GM12878 (cell line): ENCODE results near the gene PTPN18. TPM values are rescaled to one million over a fixed set of nuclear protein-coding genes. Genes with fewer than 3 reads are reported as not detected.

ENCODE experiments used
- CBX3 ChIP-seq: fragments of 200-600 bp; sonication (generic); IDR thresholded peaks from 2 replicates; pipeline ENCODE4 v1.6.1; 2016; ENCODE audit warnings: low read depth, borderline replicate concordance
- CREB1 ChIP-seq: IDR thresholded peaks from 2 replicates; pipeline ENCODE4 v1.6.1; 2012; ENCODE audit warnings: low read depth, mild to moderate bottlenecking, inconsistent platforms
- EED ChIP-seq: sonication (generic); IDR thresholded peaks from 2 replicates; pipeline ENCODE4 v1.6.1; 2016; ENCODE audit warnings: antibody characterized with exemption, low read depth
- EP300 ChIP-seq, 2 experiments: fragments of 150-350 bp in 1 of 2; IDR thresholded peaks; 2 replicates each; pipeline ENCODE4 v1.6.1; 2011 to 2012; ENCODE audit warnings: low read depth in 2 of 2, low read length in 2 of 2, borderline replicate concordance in 1 of 2, improper control_type of control experiment in 1 of 2, inconsistent platforms in 1 of 2; ENCODE audit not compliant: control insufficient read depth in 1 of 2
- FOS ChIP-seq: IDR thresholded peaks from 3 replicates; pipeline ENCODE4 v1.6.1; 2011; ENCODE audit warnings: borderline replicate concordance; ENCODE audit not compliant: insufficient read length; ENCODE audit errors: extremely low read depth
- FOXM1 ChIP-seq: IDR thresholded peaks from 2 replicates; pipeline ENCODE4 v1.6.1; 2012; ENCODE audit warnings: low read depth, mild to moderate bottlenecking, inconsistent platforms, low read length, moderate library complexity
- IKZF1 ChIP-seq: fragments of 450-650 bp; conservative IDR thresholded peaks from 2 replicates; pipeline ENCODE4 v1.6.1; 2017; ENCODE audit warnings: antibody characterized with exemption, mild to moderate bottlenecking
- MTA2 ChIP-seq: fragments of 450-650 bp; IDR thresholded peaks from 2 replicates; pipeline ENCODE4 v1.6.1; 2016; ENCODE audit warnings: low read depth, mild to moderate bottlenecking, moderate library complexity
- MYB ChIP-seq: fragments of 150-350 bp; IDR thresholded peaks from 2 replicates; pipeline ENCODE4 v1.6.1; 2014; ENCODE audit warnings: mild to moderate bottlenecking, low read depth, low read length, borderline replicate concordance
- NBN ChIP-seq: fragments of 450-650 bp; IDR thresholded peaks from 2 replicates; pipeline ENCODE4 v1.6.1; 2016
- NR2F1 ChIP-seq: fragments of 450-650 bp; conservative IDR thresholded peaks from 2 replicates; pipeline ENCODE4 v1.6.1; 2017; ENCODE audit warnings: mild to moderate bottlenecking
- POLR2A ChIP-seq: IDR thresholded peaks from 2 replicates; pipeline ENCODE4 v1.6.1; 2011; ENCODE audit warnings: low read depth, mild to moderate bottlenecking, low read length
- RUNX3 ChIP-seq: IDR thresholded peaks from 2 replicates; pipeline ENCODE4 v1.6.1; 2012; ENCODE audit warnings: low read length, inconsistent platforms
- SMAD1 ChIP-seq: fragments of 450-650 bp; IDR thresholded peaks from 2 replicates; pipeline ENCODE4 v1.6.1; 2018; ENCODE audit warnings: mild to moderate bottlenecking, low read depth; ENCODE audit not compliant: partially characterized antibody
- TBL1XR1 ChIP-seq: IDR thresholded peaks from 2 replicates; pipeline ENCODE4 v1.6.1; 2012; ENCODE audit warnings: low read depth, low read length, improper control_type of control experiment
- WRNIP1 ChIP-seq: IDR thresholded peaks from 2 replicates; pipeline ENCODE4 v1.6.1; 2011; ENCODE audit warnings: low read depth, low read length, improper control_type of control experiment, borderline replicate concordance
- YBX1 ChIP-seq: fragments of 450-650 bp; IDR thresholded peaks from 2 replicates; pipeline ENCODE4 v1.6.1; 2016; ENCODE audit warnings: antibody characterized with exemption
- ZNF24 ChIP-seq: fragments of 450-650 bp; IDR thresholded peaks from 2 replicates; pipeline ENCODE4 v1.6.1; 2017; ENCODE audit warnings: antibody characterized with exemption, mild to moderate bottlenecking
- ZNF622 ChIP-seq: fragments of 450-650 bp; IDR thresholded peaks from 2 replicates; pipeline ENCODE4 v1.6.1; 2017; ENCODE audit warnings: mild to moderate bottlenecking, inconsistent platforms
- polyA plus RNA-seq, 11 experiments: library from polyadenylated mRNA; depleted of rRNA in 4 of 11; unstranded in 6 of 11; stranded (reverse) in 5 of 11; fragments of >200 nt; fragmentation: Nextera tagmentation in 4 of 11; fragmentation: Illumina TruSeq in 1 of 11; extraction: Ambion mirVana in 4 of 11; extraction: Trizol in 1 of 11; gene quantifications; 1 replicate in 1 of 11; 2 replicates in 10 of 11; pipeline versions ENCODE4 v1.2.1 to v1.2.3, GENCODE V29; 2011 to 2016; ENCODE audit warnings: inconsistent platforms in 2 of 11, missing spikeins in 2 of 11, low read depth in 1 of 11
- total RNA-seq, 4 experiments: library from RNA; depleted of rRNA in 3 of 4; stranded (reverse); fragments of >200 nt in 3 of 4; fragmentation: Illumina TruSeq in 1 of 4; extraction: Trizol in 1 of 4; gene quantifications; 2 replicates each; pipeline versions ENCODE4 v1.2.1 to v1.2.3, GENCODE V29; 2013 to 2021
- TF ChIP-seq, protein P1 (sequence below): fragments of 450-650 bp; IDR thresholded peaks from 2 replicates; pipeline ENCODE4 v1.6.1; 2018; ENCODE audit warnings: borderline replicate concordance, mild to moderate bottlenecking; ENCODE audit not compliant: partially characterized antibody
- TF ChIP-seq, protein P2 (sequence below): fragments of 450-650 bp; formaldehyde crosslinking; IDR thresholded peaks from 2 replicates; pipeline ENCODE4 v1.4.0; 2022; ENCODE audit warnings: mild to moderate bottlenecking, moderate library complexity
- TF ChIP-seq, protein P3 (sequence below): fragments of 450-650 bp; IDR thresholded peaks from 2 replicates; pipeline ENCODE4 v1.6.1; 2014; ENCODE audit warnings: mild to moderate bottlenecking
- TF ChIP-seq, protein P4 (sequence below): IDR thresholded peaks from 2 replicates; pipeline ENCODE4 v1.6.1; 2012; ENCODE audit warnings: low read depth, low read length, improper control_type of control experiment
- TF ChIP-seq, protein P5 (sequence below): IDR thresholded peaks from 2 replicates; pipeline ENCODE4 v1.6.1; 2012; ENCODE audit warnings: low read length, inconsistent platforms

The PTPN18 gene
- total and polyA plus RNA-seq, 10 of the 15 experiments (the other 5 are each of a cell fraction or from before 2014, with no cell fraction given), result 14.8 to 89.9 (median 43.4) TPM

DNA sequence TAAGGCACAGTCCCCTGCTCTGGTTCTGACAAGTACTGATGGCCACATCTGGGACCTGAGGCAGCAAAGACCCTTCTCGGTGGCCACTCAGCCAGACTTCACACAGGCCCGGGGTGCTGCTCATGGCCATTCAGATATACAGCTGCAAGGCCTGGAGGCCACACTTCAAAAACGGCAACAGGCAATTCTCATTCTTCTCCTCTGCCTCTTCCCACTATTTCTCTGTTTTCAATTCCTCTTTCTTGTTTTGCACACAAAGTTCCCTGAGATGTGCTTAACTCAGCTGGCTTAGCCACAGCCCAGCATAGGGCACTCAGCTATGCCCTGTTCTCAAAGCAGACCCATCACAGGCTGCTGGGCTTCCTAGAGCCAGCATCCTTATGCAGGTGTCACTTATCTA, 29.9 kb downstream of the PTPN18 start (continued):
- TF ChIP-seq, protein P1, sequence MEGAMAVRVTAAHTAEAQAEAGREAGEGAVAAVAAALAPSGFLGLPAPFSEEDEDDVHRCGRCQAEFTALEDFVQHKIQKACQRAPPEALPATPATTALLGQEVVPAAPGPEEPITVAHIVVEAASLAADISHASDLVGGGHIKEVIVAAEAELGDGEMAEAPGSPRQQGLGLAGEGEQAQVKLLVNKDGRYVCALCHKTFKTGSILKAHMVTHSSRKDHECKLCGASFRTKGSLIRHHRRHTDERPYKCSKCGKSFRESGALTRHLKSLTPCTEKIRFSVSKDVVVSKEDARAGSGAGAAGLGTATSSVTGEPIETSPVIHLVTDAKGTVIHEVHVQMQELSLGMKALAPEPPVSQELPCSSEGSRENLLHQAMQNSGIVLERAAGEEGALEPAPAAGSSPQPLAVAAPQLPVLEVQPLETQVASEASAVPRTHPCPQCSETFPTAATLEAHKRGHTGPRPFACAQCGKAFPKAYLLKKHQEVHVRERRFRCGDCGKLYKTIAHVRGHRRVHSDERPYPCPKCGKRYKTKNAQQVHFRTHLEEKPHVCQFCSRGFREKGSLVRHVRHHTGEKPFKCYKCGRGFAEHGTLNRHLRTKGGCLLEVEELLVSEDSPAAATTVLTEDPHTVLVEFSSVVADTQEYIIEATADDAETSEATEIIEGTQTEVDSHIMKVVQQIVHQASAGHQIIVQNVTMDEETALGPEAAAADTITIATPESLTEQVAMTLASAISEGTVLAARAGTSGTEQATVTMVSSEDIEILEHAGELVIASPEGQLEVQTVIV, result no peak
- TF ChIP-seq MYB, result no peak
- TF ChIP-seq WRNIP1, result no peak
- peak; percentile 65 for TF ChIP-seq RUNX3
- no peak for TF ChIP-seq ZNF24
- TF ChIP-seq, protein P2, sequence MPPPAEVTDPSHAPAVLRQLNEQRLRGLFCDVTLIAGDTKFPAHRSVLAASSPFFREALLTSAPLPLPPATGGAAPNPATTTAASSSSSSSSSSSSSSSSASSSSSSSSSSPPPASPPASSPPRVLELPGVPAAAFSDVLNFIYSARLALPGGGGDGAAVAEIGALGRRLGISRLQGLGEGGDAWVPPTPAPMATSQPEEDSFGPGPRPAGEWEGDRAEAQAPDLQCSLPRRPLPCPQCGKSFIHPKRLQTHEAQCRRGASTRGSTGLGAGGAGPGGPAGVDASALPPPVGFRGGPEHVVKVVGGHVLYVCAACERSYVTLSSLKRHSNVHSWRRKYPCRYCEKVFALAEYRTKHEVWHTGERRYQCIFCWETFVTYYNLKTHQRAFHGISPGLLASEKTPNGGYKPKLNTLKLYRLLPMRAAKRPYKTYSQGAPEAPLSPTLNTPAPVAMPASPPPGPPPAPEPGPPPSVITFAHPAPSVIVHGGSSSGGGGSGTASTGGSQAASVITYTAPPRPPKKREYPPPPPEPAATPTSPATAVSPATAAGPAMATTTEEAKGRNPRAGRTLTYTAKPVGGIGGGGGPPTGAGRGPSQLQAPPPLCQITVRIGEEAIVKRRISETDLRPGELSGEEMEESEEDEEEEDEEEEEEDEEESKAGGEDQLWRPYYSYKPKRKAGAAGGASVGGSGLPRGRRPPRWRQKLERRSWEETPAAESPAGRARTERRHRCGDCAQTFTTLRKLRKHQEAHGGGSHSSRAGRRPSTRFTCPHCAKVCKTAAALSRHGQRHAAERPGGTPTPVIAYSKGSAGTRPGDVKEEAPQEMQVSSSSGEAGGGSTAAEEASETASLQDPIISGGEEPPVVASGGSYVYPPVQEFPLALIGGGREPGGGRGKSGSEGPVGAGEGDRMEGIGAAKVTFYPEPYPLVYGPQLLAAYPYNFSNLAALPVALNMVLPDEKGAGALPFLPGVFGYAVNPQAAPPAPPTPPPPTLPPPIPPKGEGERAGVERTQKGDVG (CRISPR knock-in tag), result no peak
- TF ChIP-seq MTA2, result peak; percentile 45; the same call in 1 of the 2 replicates
- TF ChIP-seq FOS, result no peak
- TF ChIP-seq, protein P3, sequence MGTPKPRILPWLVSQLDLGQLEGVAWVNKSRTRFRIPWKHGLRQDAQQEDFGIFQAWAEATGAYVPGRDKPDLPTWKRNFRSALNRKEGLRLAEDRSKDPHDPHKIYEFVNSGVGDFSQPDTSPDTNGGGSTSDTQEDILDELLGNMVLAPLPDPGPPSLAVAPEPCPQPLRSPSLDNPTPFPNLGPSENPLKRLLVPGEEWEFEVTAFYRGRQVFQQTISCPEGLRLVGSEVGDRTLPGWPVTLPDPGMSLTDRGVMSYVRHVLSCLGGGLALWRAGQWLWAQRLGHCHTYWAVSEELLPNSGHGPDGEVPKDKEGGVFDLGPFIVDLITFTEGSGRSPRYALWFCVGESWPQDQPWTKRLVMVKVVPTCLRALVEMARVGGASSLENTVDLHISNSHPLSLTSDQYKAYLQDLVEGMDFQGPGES, result no peak
- TF ChIP-seq YBX1, result no peak
- no peak for TF ChIP-seq CBX3
- no peak for TF ChIP-seq SMAD1
- TF ChIP-seq EP300 (IDR thresholded peaks at IDR 0.05; ENCODE audit: borderline replicate concordance in 1 of 2, control insufficient read depth in 1 of 2, low read depth in 2 of 2, low read length in 2 of 2), result no peak
- no peak for TF ChIP-seq FOXM1
- TF ChIP-seq, protein P4, sequence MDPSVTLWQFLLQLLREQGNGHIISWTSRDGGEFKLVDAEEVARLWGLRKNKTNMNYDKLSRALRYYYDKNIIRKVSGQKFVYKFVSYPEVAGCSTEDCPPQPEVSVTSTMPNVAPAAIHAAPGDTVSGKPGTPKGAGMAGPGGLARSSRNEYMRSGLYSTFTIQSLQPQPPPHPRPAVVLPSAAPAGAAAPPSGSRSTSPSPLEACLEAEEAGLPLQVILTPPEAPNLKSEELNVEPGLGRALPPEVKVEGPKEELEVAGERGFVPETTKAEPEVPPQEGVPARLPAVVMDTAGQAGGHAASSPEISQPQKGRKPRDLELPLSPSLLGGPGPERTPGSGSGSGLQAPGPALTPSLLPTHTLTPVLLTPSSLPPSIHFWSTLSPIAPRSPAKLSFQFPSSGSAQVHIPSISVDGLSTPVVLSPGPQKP, result no peak
- no peak for TF ChIP-seq CREB1
- no peak for TF ChIP-seq ZNF622
- no peak for TF ChIP-seq NBN
- TF ChIP-seq, protein P5, sequence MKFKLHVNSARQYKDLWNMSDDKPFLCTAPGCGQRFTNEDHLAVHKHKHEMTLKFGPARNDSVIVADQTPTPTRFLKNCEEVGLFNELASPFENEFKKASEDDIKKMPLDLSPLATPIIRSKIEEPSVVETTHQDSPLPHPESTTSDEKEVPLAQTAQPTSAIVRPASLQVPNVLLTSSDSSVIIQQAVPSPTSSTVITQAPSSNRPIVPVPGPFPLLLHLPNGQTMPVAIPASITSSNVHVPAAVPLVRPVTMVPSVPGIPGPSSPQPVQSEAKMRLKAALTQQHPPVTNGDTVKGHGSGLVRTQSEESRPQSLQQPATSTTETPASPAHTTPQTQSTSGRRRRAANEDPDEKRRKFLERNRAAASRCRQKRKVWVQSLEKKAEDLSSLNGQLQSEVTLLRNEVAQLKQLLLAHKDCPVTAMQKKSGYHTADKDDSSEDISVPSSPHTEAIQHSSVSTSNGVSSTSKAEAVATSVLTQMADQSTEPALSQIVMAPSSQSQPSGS, result no peak
- TF ChIP-seq NR2F1, result no peak
- TF ChIP-seq IKZF1, result peak; percentile 80
- no peak for TF ChIP-seq POLR2A
- TF ChIP-seq EED, result peak; percentile 70
- no peak for TF ChIP-seq TBL1XR1
